WI38 (cell line): Measurements from ENCODE around the gene STK32C.

Source experiments
- H3K4me3 ChIP-seq: 2 replicates; pipeline ENCODE4 v1.5.1; 2011; ENCODE audit warnings: low read depth, mild to moderate bottlenecking, control low read depth, low read length
- TF ChIP-seq, protein P1 (sequence below): IDR thresholded peaks from 2 replicates; pipeline ENCODE4 v1.5.1; 2012; ENCODE audit warnings: low read depth, mild to moderate bottlenecking, control low read depth, low read length

The STK32C gene

GRCh38 chr10:132199268-132199853 is 108.4 kb downstream of the STK32C start:
- no peak overlapping the region for H3K4me3 ChIP-seq
- TF ChIP-seq, protein P1, sequence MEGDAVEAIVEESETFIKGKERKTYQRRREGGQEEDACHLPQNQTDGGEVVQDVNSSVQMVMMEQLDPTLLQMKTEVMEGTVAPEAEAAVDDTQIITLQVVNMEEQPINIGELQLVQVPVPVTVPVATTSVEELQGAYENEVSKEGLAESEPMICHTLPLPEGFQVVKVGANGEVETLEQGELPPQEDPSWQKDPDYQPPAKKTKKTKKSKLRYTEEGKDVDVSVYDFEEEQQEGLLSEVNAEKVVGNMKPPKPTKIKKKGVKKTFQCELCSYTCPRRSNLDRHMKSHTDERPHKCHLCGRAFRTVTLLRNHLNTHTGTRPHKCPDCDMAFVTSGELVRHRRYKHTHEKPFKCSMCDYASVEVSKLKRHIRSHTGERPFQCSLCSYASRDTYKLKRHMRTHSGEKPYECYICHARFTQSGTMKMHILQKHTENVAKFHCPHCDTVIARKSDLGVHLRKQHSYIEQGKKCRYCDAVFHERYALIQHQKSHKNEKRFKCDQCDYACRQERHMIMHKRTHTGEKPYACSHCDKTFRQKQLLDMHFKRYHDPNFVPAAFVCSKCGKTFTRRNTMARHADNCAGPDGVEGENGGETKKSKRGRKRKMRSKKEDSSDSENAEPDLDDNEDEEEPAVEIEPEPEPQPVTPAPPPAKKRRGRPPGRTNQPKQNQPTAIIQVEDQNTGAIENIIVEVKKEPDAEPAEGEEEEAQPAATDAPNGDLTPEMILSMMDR: no peak

DNA sequence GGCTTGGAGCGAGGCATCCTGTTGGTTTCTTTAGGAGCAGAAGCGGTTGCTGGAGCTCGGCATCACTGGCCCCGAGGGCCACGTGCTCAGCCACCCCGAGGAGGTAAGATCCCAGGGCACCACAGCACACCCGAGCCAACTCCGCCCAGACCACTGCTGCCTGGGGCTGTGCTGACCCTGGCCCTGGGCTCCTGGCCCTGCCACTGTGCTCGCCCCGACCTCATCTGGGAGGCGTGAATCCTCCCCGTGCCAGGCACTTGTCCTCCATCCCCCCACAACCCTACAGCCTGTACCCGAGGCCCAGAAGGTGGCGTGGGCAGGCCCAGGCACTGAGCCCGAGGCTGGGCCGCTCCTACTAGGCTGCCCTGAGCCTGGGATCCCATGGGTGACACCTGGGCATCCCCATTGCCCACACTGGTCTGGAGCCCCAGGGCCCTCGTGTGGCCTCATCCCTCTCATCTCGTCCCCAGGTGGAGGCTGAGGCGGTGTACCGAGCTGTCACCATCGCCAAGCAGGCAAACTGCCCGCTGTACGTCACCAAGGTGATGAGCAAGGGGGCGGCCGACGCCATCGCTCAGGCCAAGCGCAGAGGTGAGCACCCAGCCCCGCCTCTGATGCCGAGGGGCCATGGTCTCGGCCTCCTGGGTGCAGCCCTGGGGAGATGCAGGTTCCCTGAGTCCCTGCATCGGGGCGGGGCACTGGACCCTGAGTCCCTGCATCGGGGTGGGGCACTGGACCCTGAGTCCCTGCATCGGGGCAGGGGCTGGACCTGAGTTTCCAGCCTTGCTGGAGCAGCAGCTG is 109.2 kb downstream of the STK32C start:
- TF ChIP-seq, protein P1: no peak

DNA sequence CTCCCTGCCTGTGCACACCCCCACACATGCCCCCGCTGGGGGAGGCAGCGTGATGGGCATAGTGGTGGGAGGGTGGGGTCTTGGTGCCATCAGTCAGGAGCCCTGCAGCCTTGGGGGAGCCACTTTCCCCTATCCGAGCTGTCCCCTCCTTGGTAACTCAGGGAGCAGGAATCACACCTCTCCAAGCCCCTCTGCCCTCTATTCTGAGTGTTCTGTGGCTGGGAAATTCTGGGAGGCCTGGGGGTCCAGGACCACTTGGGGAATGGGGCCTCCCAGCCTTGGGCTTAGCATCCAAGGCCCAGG is 109.7 kb downstream of the STK32C start:
- no peak overlapping the region for H3K4me3 ChIP-seq
- TF ChIP-seq, protein P1: no peak

More for the DNA sequence above, 109.2 kb downstream of the STK32C start:
- no peak overlapping the region for H3K4me3 ChIP-seq

DNA sequence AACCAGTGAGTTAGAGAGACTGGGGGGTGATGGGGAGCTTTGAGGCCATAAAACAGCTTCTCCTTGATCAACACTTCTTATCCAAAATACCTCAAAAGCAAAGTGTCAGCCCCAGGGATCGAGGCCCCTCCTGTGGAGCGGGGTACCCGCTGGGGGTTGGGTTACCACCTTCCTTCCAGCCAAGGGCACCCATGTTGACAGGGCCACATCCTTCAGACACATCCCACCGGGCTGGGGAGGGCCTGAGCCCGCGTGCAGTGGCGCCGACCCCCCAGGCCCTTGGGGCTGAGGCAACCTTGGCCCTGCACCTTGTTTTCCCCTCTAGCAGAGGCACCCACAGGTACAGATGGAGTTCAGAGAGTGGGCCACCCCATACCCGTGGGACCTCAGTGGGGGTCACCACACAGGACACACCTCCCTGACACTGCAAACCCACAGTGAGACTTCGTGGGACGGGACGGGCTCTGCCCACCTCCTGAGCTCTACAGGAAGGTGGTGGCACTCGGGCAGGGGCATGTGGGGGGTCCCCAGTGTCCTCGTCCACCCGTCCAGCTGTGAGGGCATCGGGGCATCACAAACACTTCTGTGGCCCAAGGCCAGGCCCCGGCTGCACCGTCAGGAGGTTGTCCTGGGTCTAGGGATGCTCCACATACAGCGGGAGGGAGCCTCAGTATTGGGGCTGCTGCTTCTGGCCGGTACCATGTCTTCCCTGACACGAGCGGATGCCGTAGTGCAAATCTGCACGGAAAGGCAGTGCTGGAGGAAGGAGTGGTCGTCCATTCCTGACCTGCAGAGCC is 110.3 kb downstream of the STK32C start:
- TF ChIP-seq, protein P1: no peak
- no peak overlapping the region for H3K4me3 ChIP-seq

DNA sequence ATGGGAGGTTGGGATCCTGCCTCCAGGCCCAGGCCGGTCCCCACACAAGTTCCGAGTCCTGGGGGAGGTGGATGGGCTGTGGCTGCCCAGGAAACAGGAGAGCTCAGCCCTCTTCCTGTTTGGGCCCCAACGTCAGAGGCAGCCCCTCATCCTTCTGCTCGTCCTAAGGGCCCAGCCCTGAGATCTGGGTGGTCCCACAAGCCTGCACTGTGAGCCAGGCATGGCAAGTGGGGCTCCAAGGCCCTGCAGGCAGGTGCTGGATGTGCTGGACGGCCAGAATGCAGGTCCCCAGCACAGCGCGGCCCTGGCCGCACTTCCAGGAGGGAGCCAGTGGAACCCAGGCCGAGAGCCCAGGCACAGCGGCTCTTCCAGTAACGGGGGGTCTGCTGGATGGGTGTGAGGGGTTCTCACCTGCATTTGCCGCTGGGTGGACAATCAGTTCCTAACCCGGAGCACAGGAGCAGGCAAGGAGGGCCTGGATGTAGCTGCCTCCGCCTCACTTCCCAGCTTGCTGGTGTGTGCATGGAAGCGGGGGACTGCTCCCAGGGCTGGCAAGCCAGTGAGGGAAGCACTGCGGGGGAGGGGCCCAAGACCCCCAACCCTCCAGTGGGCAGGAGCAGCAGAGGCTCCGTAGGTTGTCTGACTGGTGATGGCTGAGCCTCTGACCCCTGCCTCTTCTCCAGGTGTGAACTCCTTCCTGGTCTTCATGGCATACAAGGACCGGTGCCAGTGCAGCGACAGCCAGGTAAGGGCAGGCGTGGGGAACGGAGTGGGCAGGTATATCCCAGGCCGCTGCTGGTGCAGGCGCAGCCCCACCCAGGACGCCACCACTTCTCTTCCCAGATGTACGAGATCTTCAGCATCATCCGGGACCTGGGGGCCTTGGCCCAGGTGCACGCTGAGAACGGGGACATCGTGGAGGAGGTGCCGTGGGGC is 111.3 kb downstream of the STK32C start:
- TF ChIP-seq, protein P1: no peak
- no peak overlapping the region for H3K4me3 ChIP-seq

- TF ChIP-seq, protein P1: no peak
- no peak overlapping the region for H3K4me3 ChIP-seq
Observed at GRCh38 chr10:132195366-132196075, 112.2 kb downstream of the STK32C start.
